ENCODE measurements around the gene ZBTB17. TPM values are rescaled to one million over a fixed set of nuclear protein-coding genes. Genes with fewer than 3 reads are reported as not detected.

Gene ZBTB17
- total and polyA plus RNA-seq, 2 of the 8 experiments (the other 6 are each of a cell fraction or from before 2014, with no cell fraction given): 24.7 to 36.2 TPM

DNA sequence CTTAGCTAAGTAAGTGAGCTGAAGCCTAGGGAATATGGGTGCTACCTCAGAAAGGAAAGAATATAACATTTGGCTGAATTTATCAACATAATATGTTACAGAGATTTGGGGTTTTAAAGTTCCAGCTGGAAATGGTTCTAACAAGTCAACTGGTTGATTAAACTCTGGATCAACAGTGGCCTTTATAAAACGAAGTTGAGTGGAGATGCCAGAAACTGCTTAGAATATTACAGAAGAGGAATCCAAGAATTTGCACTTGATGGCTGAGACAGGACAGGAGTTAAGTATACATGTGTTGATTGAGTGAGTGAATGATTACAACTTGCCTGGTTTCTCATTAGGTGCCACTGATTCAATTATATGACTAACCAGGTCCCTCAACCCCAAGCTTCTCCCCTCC lies 7.4 kb upstream of the ZBTB17 start (continued):
- TF ChIP-seq, protein P1, sequence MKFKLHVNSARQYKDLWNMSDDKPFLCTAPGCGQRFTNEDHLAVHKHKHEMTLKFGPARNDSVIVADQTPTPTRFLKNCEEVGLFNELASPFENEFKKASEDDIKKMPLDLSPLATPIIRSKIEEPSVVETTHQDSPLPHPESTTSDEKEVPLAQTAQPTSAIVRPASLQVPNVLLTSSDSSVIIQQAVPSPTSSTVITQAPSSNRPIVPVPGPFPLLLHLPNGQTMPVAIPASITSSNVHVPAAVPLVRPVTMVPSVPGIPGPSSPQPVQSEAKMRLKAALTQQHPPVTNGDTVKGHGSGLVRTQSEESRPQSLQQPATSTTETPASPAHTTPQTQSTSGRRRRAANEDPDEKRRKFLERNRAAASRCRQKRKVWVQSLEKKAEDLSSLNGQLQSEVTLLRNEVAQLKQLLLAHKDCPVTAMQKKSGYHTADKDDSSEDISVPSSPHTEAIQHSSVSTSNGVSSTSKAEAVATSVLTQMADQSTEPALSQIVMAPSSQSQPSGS (IDR thresholded peaks at IDR 0.05; ENCODE audit: low read length): no peak
- no peak for TF ChIP-seq SUZ12 (IDR thresholded peaks at IDR 0.05; ENCODE audit: low read length)
- TF ChIP-seq TBP (IDR thresholded peaks at IDR 0.05; ENCODE audit: low read depth, low read length): no peak
- TF ChIP-seq, protein P2, sequence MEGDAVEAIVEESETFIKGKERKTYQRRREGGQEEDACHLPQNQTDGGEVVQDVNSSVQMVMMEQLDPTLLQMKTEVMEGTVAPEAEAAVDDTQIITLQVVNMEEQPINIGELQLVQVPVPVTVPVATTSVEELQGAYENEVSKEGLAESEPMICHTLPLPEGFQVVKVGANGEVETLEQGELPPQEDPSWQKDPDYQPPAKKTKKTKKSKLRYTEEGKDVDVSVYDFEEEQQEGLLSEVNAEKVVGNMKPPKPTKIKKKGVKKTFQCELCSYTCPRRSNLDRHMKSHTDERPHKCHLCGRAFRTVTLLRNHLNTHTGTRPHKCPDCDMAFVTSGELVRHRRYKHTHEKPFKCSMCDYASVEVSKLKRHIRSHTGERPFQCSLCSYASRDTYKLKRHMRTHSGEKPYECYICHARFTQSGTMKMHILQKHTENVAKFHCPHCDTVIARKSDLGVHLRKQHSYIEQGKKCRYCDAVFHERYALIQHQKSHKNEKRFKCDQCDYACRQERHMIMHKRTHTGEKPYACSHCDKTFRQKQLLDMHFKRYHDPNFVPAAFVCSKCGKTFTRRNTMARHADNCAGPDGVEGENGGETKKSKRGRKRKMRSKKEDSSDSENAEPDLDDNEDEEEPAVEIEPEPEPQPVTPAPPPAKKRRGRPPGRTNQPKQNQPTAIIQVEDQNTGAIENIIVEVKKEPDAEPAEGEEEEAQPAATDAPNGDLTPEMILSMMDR (IDR thresholded peaks at IDR 0.05; ENCODE audit: control extremely low read depth in 1 of 3, insufficient read depth in 1 of 3, low read depth in 1 of 3, low read length in 3 of 3): no peak
- TF ChIP-seq, protein P3, sequence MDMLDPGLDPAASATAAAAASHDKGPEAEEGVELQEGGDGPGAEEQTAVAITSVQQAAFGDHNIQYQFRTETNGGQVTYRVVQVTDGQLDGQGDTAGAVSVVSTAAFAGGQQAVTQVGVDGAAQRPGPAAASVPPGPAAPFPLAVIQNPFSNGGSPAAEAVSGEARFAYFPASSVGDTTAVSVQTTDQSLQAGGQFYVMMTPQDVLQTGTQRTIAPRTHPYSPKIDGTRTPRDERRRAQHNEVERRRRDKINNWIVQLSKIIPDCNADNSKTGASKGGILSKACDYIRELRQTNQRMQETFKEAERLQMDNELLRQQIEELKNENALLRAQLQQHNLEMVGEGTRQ (IDR thresholded peaks at IDR 0.05; ENCODE audit: low read length): no peak

All from H1 (cell line).